Muscle of leg (tissue), 11 donors: Measurements from ENCODE around the gene CTAG1A. TPM values are rescaled to one million over a fixed set of nuclear protein-coding genes. Genes with fewer than 3 reads are reported as not detected.
"Not testable (repeated sequence)": the region's sequence is repeated elsewhere in the genome, so short reads cannot be mapped to it uniquely, and the experiment has no call there.

Experiments
- DNase-seq: peaks from one replicate; pipeline ENCODE4 v3.0.0; 2013
- H3K27ac ChIP-seq: one replicate; pipeline ENCODE4 v1.5.1; 2013; ENCODE audit warnings: mild to moderate bottlenecking, low read length, control low read depth
- H3K27me3 ChIP-seq: one replicate; pipeline ENCODE4 v1.6.1; 2013; ENCODE audit warnings: low read length; ENCODE audit not compliant: control insufficient read depth, insufficient read depth
- H3K36me3 ChIP-seq: one replicate; pipeline ENCODE4 v1.6.1; 2013; ENCODE audit warnings: low read length; ENCODE audit not compliant: control insufficient read depth, insufficient read depth
- H3K4me1 ChIP-seq: one replicate; pipeline ENCODE4 v1.6.1; 2013; ENCODE audit warnings: low read length; ENCODE audit not compliant: control insufficient read depth, insufficient read depth
- H3K4me3 ChIP-seq: one replicate; pipeline ENCODE4 v1.5.1; 2013; ENCODE audit warnings: low read length, control low read depth
- H3K9me3 ChIP-seq: replicated peaks from 2 replicates; pipeline ENCODE4 v1.6.1; 2013; ENCODE audit warnings: low read depth, low read length; ENCODE audit not compliant: control insufficient read depth
- WGBS: methylation state at CpG from one replicate; pipeline ENCODE4 v1.1.5; 2013; ENCODE audit warnings: missing lambda C conversion rate; ENCODE audit not compliant: insufficient coverage; 5-methylcytosine and 5-hydroxymethylcytosine counted together
- polyA plus RNA-seq, 8 donors: library from polyadenylated mRNA; unstranded; fragments of 120-200 nt; gene quantifications; one replicate each; pipeline versions ENCODE4 v1.2.1 to v1.2.3, GENCODE V29; 2013; ENCODE audit warnings: inconsistent platforms in 1 of 8, low replicate concordance in 1 of 8; ENCODE audit not compliant: insufficient read length in 8 of 8, insufficient read depth in 1 of 8
- total RNA-seq: library from RNA; stranded (reverse); fragments of 120-200 nt; gene quantifications from one replicate; pipeline ENCODE4 v1.2.4, GENCODE V29; 2013

CTAG1A gene
- total and polyA plus RNA-seq, 9 donors, result not detected

DNA sequence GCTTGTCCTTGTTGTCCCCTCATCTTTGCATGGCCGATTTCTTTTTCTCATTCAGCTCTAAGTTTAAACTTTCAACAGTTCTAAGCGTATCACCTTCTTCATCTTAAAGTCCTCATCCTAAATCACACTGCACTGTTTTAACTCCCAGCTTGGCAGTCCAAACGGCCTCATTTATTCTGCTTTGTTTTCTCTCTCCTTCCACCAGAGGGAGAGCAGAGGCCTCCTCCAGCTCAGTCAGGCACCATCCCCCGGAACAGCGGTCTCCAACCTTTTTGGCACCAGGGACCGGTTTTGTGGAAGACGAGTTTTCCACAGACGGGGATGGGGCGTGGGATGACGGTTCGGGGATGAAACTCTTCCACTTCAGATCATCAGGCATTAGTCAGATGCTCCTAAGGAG is 14.6 kb upstream of the CTAG1A start:
- H3K27me3 ChIP-seq, H3K36me3 ChIP-seq, H3K27ac ChIP-seq, H3K9me3 ChIP-seq, H3K4me1 ChIP-seq, H3K4me3 ChIP-seq, DNase-seq: not testable (repeated sequence)
- WGBS, result no CpG with 5 or more reads among the region's 11 CpGs

DNA sequence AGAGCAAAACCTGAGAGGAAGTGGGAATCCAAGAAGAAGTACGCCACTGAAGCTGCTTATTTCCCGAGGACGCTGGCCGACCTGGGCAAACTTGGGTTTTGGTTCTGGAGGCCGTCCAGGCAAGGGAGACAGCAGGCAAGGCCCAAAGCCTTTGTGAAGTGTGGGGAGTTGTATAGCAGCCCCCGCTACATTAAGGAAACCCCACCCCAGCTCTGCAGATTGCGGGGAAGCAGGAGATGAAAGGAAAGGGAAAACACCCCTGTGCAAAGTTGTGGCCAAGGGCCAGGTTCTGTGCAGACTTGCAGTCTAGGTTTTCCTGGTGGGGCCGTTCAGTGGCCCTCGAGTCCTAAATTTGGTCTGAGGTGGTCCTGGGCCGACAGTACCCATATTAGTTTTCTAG is 11.9 kb upstream of the CTAG1A start:
- no CpG with 5 or more reads among the region's 10 CpGs for whole genome bisulfite sequencing

GRCh38 chrX:154575076-154575475 is 9.9 kb upstream of the CTAG1A start:
- H3K27ac ChIP-seq, DNase-seq, H3K4me3 ChIP-seq, H3K36me3 ChIP-seq, H3K27me3 ChIP-seq, H3K4me1 ChIP-seq, H3K9me3 ChIP-seq: not testable (repeated sequence)
- no CpG with 5 or more reads among the region's 5 CpGs for WGBS

More for the DNA sequence above, 11.9 kb upstream of the CTAG1A start:
- H3K36me3 ChIP-seq, H3K9me3 ChIP-seq, DNase-seq, H3K4me3 ChIP-seq, H3K27ac ChIP-seq, H3K4me1 ChIP-seq, H3K27me3 ChIP-seq: not testable (repeated sequence)

DNA sequence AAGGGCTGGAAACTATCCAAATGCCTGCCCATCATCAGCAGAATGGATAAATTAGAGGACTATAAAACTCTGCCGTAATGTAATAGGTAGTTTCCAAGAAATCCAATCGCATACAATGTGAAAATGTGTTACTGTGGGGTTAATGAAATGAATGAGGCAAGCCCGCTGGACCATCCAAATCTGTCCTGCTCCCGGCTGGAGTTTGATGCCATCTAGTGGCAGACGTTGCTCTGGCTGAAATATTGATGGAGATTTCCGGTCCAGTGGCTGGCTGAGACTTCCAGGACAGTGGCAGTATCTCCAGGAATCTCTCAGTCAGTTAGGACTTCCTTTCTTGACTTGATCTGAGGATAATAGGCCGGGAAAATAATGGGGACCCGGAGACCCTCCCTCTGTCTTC is 1.9 kb upstream of the CTAG1A start:
- no CpG with 5 or more reads among the region's 8 CpGs for WGBS
- H3K27me3 ChIP-seq, DNase-seq, H3K9me3 ChIP-seq, H3K27ac ChIP-seq, H3K4me1 ChIP-seq, H3K4me3 ChIP-seq, H3K36me3 ChIP-seq: not testable (repeated sequence)

DNA sequence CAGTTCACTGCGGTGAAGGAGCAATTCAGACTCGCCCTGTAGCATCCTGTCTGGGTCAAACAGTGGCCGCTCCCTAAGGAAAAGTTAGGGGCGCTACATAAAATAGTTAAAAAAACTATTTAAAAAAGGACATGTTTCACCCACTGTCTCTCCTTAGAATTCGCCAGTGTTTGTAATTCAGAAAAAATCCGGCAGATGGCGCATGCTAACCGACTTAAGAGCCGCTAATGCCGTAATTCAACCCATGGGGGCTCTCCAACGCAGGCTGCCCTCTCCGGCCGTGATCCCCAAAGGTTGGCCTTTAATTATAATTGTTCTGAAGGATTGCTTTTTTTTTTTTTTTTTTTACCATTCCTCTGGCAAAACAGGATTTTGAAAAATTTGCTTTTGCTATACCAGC is 5.5 kb downstream of the CTAG1A start:
- not testable (repeated sequence) for DNase-seq, H3K27me3 ChIP-seq, H3K27ac ChIP-seq, H3K4me1 ChIP-seq, H3K9me3 ChIP-seq, H3K36me3 ChIP-seq, H3K4me3 ChIP-seq
- no CpG with 5 or more reads among the region's 13 CpGs for WGBS

DNA sequence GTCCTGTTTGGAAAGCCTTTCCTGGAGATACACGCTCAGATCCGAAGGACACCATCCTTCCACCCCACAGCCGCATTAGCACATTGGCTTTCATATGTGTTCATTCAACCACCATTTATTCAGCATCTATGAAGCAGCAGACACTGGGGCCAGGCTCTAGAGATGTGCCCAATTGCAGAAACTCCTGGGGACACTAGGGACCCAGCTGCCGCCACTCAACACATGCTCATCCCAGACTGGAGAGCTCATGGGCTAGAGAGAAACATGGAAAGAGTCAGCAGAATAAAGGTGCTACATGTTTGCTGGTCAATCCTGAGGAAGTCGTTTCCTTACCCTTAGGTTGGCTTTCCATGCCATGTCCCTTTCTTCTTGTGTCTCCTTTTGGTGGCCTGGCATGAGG is 7.6 kb downstream of the CTAG1A start:
- DNase-seq, result no peak
- H3K4me3 ChIP-seq, result no peak overlapping the region
- H3K36me3 ChIP-seq, result no peaks in the 10 kb centered on the region
- H3K9me3 ChIP-seq, result no peaks in the 10 kb centered on the region
- 95% methylated on average over 3 of the region's 5 CpGs for WGBS
- peaks cover 2% of the 10 kb centered on the region for H3K27me3 ChIP-seq
- no peaks in the 10 kb centered on the region for H3K4me1 ChIP-seq
- H3K27ac ChIP-seq, result no peak overlapping the region

- 91% methylated on average over 4 of the region's 5 CpGs for WGBS
- Histone ChIP-seq H3K27ac (no peak overlapping the region), H3K27me3 (peaks cover 2% of the 10 kb centered on the region), H3K9me3 (no peaks in the 10 kb centered on the region), H3K4me1 (no peaks in the 10 kb centered on the region), H3K36me3 (no peaks in the 10 kb centered on the region), H3K4me3 (no peak overlapping the region)
- no peak for DNase-seq
Measured at GRCh38 chrX:154593201-154593600, 8.3 kb downstream of the CTAG1A start.

GRCh38 chrX:154594491-154594890 is 9.6 kb downstream of the CTAG1A start:
- no peak overlapping the region for H3K4me3 ChIP-seq
- no peaks in the 10 kb centered on the region for H3K9me3 ChIP-seq
- no peaks in the 10 kb centered on the region for H3K4me1 ChIP-seq
- WGBS, result 64% methylated on average over 4 of the region's 4 CpGs
- H3K36me3 ChIP-seq, result no peaks in the 10 kb centered on the region
- no peak overlapping the region for H3K27ac ChIP-seq
- H3K27me3 ChIP-seq, result peaks cover 2% of the 10 kb centered on the region
- DNase-seq, result no peak

- Histone ChIP-seq H3K4me3 (no peak overlapping the region), H3K27me3 (peaks cover 2% of the 10 kb centered on the region), H3K4me1 (no peaks in the 10 kb centered on the region), H3K27ac (no peak overlapping the region), H3K9me3 (no peaks in the 10 kb centered on the region), H3K36me3 (no peaks in the 10 kb centered on the region)
- no peak for DNase-seq
- WGBS, result no CpG with 5 or more reads among the region's 2 CpGs
Measured at GRCh38 chrX:154595559-154596249, 10.8 kb downstream of the CTAG1A start.

DNA sequence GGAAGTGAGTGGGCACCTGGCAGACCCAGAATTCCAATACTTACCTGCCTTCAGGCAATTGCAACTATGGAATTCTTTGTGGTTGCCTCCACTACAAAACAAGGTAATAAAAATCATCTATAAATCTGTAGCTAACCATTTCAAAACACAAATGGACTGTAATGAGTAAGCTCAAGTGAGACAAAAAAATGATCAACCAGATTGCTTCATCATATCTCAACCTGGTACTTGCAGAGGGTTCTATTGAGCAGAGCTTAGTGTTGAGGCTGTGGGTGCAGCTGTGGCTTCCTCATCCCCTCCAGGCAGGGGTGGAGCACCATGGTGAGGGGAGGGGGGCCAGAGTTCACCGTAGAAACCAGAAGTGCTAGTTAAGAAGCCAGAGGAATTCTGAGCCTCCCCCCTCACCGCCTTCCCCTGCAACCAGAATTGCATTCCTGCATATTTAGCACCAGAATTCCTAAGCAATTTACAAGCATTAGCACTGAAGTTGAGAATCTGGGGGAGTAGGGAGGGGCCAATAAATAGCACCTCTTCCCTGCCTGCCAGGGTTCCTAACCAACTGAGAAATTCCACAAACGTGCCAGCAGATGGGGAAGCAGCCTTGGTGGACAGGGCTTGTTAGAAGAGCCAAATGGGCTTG is 11.5 kb downstream of the CTAG1A start:
- H3K27me3 ChIP-seq, result peaks cover 2% of the 10 kb centered on the region
- DNase-seq, result peak; percentile 3
- H3K4me3 ChIP-seq, result no peak overlapping the region
- no CpG with 5 or more reads among the region's 3 CpGs for WGBS
- H3K4me1 ChIP-seq, result no peaks in the 10 kb centered on the region
- no peaks in the 10 kb centered on the region for H3K36me3 ChIP-seq
- H3K9me3 ChIP-seq, result no peaks in the 10 kb centered on the region
- H3K27ac ChIP-seq, result no peak overlapping the region
